ENCODE measurements around the gene CCDC102B. TPM values are rescaled to one million over a fixed set of nuclear protein-coding genes. Genes with fewer than 3 reads are reported as not detected.

CCDC102B gene
- total and polyA plus RNA-seq, 9 donors: 1.8 to 7.0 (median 4.2) TPM

DNA sequence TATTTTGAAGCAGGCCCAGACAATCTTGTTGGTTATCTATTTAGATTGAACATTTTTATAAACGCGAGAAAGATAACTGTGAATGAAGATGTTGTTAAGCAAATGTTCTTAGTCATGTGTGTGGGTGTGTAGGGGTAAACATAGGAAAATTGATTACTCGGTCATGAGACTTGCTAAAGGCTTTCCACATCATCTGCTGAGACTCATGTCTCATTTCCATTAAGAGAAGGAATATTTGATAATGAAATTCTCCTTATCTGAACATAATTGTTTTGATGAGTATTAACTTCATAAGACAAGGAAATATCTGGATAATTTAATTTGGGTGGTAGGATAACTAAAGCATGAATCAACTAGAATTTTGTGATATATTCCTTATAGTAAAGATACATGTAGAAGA lies 19.7 kb downstream of the CCDC102B start:
- no peak overlapping the region for H3K4me3 ChIP-seq
- 25 to 34% (median 29%) methylated on average over 3 of the region's 3 CpGs for WGBS, 3 donors
- no peaks in the 10 kb centered on the region for H3K27me3 ChIP-seq
- H3K9me3 ChIP-seq: no peaks in the 10 kb centered on the region
- no peaks in the 10 kb centered on the region for H3K36me3 ChIP-seq
- TF ChIP-seq, protein P1, sequence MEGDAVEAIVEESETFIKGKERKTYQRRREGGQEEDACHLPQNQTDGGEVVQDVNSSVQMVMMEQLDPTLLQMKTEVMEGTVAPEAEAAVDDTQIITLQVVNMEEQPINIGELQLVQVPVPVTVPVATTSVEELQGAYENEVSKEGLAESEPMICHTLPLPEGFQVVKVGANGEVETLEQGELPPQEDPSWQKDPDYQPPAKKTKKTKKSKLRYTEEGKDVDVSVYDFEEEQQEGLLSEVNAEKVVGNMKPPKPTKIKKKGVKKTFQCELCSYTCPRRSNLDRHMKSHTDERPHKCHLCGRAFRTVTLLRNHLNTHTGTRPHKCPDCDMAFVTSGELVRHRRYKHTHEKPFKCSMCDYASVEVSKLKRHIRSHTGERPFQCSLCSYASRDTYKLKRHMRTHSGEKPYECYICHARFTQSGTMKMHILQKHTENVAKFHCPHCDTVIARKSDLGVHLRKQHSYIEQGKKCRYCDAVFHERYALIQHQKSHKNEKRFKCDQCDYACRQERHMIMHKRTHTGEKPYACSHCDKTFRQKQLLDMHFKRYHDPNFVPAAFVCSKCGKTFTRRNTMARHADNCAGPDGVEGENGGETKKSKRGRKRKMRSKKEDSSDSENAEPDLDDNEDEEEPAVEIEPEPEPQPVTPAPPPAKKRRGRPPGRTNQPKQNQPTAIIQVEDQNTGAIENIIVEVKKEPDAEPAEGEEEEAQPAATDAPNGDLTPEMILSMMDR (IDR thresholded peaks at IDR 0.05): no peak
- TF ChIP-seq EP300 (IDR thresholded peaks at IDR 0.05): no peak
- no peak for TF ChIP-seq POLR2A (IDR thresholded peaks at IDR 0.05)
- no peak for DNase-seq
- no peak overlapping the region for H3K27ac ChIP-seq
- intact Hi-C loops (cut with DNase I): no loop called here
- H3K4me1 ChIP-seq (ENCODE audit: insufficient read depth): peaks cover 2% of the 10 kb centered on the region

DNA sequence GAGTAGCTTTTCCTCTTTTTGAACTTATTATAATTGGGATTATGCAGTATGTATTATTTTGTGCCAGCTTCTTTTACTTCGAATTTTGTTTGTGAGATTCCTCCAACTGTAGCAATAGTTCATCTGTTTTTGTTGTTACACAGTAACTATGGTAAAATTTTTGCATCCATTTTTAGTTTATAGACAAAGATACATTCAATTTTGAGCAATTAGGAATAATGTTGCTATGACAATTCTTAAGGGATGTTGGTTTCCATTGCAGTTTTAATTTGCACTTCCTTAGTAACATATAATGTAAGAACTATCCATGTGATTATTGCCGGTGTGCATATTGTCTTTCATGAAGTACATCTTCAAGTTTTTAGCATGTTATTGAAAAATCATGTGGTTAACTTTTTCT lies 20.7 kb downstream of the CCDC102B start:
- 26 to 80% (median 51%) methylated on average over 2 of the region's 2 CpGs for WGBS, 3 donors
- no peaks in the 10 kb centered on the region for H3K27me3 ChIP-seq
- no peak overlapping the region for H3K27ac ChIP-seq
- DNase-seq: no peak
- H3K4me1 ChIP-seq (ENCODE audit: insufficient read depth): peaks cover 2% of the 10 kb centered on the region
- H3K9me3 ChIP-seq: no peaks in the 10 kb centered on the region
- intact Hi-C loops (cut with DNase I): no loop called here
- H3K36me3 ChIP-seq: no peaks in the 10 kb centered on the region
- TF ChIP-seq, protein P1 (IDR thresholded peaks at IDR 0.05): no peak
- no peak overlapping the region for H3K4me3 ChIP-seq

DNA sequence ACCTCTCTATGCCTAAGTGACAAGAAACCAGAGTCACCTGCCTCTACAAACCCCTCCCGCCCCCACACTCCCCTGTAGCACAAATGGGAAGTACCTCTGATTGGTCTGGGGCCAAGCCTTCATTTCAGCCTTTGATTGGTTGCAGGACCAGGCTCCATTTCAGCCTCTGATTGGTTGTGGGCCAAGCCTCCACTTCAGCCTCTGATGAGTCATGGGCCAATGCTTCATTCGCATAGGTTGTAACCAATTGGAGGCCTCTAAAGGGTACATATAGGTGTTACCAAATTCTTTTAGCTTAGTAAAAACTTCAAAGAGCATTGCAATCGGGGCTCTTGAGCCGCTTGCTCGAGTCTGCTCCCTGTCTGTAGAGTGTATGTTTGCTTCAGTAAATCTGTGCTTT lies 25.0 kb downstream of the CCDC102B start:
- no peak for DNase-seq
- Histone ChIP-seq H3K9me3 (no peaks in the 10 kb centered on the region), H3K27me3 (no peaks in the 10 kb centered on the region), H3K4me3 (no peak overlapping the region), H3K4me1 (ENCODE audit: insufficient read depth) (peaks cover 2% of the 10 kb centered on the region), H3K36me3 (no peaks in the 10 kb centered on the region), H3K27ac (no peak overlapping the region)
- WGBS, 3 donors: 96 to 97% (median 97%) methylated on average over 5 of the region's 5 CpGs
- intact Hi-C loops (cut with DNase I): no loop called here
- TF ChIP-seq EP300 (IDR thresholded peaks at IDR 0.05) (no peak), POLR2A (IDR thresholded peaks at IDR 0.05) (no peak)
- TF ChIP-seq, protein P1 (IDR thresholded peaks at IDR 0.05): no peak

- intact Hi-C loops (cut with DNase I): no loop called here
- TF ChIP-seq EP300 (IDR thresholded peaks at IDR 0.05) (no peak), POLR2A (IDR thresholded peaks at IDR 0.05) (no peak)
- TF ChIP-seq, protein P1 (IDR thresholded peaks at IDR 0.05): no peak
- WGBS, 3 donors: 83 to 88% (median 87%) methylated on average over 3 of the region's 3 CpGs
These were observed 28.2 kb downstream of the CCDC102B start for GRCh38 chr18:68826121-68826520.

More at GRCh38 chr18:68826121-68826520, 28.2 kb downstream of the CCDC102B start:
- Histone ChIP-seq H3K4me1 (ENCODE audit: insufficient read depth) (no peaks in the 10 kb centered on the region), H3K4me3 (no peak overlapping the region), H3K27me3 (no peaks in the 10 kb centered on the region), H3K9me3 (no peaks in the 10 kb centered on the region), H3K36me3 (no peaks in the 10 kb centered on the region), H3K27ac (no peak overlapping the region)
- DNase-seq: no peak

Data from ovary (tissue), 9 donors.